Measurements from ENCODE around the gene OLFM2. TPM values are rescaled to one million over a fixed set of nuclear protein-coding genes. Genes with fewer than 3 reads are reported as not detected.

OLFM2 gene
- total RNA-seq, 3 donors from 2014 or later: 1.4 to 5.7 (median 1.9) TPM

DNA sequence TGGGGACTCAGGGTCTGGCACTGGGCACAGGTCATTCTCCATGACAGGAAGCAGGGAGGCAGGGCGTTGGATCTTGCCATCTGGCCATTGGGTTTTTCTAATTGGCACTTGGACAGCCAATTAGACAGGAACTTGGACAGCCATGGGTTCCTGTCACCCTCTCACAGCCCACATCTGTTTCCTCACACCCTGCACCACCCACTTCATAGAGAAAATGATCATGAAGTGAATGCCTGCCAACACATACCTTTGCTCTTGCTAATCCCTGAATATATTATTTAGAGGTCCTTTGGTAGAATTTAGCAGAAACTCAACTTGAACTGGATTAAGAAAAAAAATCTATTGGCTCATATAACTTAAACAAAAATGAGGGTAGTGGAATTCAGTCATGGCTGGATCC lies 4.9 kb upstream of the OLFM2 start:
- intact Hi-C loops (cut with DNase I, micrococcal nuclease): no loop called here
- ATAC-seq (no peak), DNase-seq (no peak)
- Histone ChIP-seq H3K36me3 (ENCODE audit: low read depth) (no peaks in the 10 kb centered on the region), H3K4me3 (no peak overlapping the region), H3K9me3 (peaks cover 5% of the 10 kb centered on the region), H3K4me1 (ENCODE audit: low read depth) (peaks cover 4% of the 10 kb centered on the region)
- TF ChIP-seq, protein P1, sequence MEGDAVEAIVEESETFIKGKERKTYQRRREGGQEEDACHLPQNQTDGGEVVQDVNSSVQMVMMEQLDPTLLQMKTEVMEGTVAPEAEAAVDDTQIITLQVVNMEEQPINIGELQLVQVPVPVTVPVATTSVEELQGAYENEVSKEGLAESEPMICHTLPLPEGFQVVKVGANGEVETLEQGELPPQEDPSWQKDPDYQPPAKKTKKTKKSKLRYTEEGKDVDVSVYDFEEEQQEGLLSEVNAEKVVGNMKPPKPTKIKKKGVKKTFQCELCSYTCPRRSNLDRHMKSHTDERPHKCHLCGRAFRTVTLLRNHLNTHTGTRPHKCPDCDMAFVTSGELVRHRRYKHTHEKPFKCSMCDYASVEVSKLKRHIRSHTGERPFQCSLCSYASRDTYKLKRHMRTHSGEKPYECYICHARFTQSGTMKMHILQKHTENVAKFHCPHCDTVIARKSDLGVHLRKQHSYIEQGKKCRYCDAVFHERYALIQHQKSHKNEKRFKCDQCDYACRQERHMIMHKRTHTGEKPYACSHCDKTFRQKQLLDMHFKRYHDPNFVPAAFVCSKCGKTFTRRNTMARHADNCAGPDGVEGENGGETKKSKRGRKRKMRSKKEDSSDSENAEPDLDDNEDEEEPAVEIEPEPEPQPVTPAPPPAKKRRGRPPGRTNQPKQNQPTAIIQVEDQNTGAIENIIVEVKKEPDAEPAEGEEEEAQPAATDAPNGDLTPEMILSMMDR (IDR thresholded peaks at IDR 0.05): no peak

DNA sequence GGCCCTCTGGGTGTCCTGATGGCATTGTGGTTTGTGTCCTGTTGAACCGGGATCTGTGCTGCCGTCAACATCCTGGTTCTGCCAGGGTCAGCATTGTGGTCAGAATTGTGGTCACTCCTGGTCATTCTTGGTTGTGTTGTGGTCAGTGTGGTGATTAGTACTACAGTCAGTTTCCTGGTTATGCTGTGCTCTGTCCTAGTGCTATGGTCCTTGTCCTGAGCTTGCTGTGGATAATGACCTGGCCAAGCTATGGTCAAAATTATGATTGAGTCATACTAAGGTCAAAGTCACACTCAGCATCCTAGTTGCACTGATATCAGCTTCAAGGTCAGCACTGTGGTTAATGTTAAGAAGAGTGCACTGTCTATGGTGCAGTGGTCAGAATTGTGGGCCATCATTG lies 4.5 kb upstream of the OLFM2 start:
- H3K4me1 ChIP-seq (ENCODE audit: low read depth): peaks cover 6% of the 10 kb centered on the region
- no peak overlapping the region for H3K4me3 ChIP-seq
- ATAC-seq (no peak), DNase-seq (no peak)
- TF ChIP-seq, protein P1 (IDR thresholded peaks at IDR 0.05): no peak
- no peaks in the 10 kb centered on the region for H3K36me3 ChIP-seq (ENCODE audit: low read depth)
- H3K9me3 ChIP-seq: peaks cover 5% of the 10 kb centered on the region
- intact Hi-C loops (cut with DNase I, micrococcal nuclease): no loop called here

DNA sequence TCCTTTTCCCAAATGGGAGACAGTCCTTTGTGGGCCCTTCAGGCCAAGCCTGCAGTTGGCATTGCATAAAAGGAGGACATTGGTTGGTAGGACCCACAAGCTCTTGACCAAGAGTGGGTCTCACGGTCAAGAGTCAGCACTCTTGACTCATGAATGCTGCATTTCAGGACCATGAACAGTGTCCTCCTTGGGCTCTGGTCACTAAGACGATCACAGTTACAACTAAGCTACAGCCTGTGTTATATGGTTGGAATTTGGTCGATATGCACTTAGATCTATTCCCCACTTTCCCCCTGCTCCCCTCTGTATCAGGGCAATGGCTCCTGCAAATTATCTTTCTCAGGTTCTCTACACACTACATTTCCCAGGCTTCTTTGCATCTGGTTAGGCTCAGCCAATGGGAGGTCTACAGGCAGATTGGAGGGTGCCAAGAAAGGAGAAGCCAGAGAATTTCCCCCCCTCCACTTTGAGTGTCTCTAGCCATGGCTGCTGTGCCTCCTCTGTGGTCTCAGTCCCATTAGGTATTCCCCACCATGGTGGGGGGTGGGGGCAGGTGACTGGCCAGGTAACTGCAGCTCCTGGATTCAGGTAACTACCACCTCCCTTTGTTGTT lies 3.1 kb upstream of the OLFM2 start:
- DNase-seq (no peak), ATAC-seq (no peak)
- TF ChIP-seq, protein P1 (IDR thresholded peaks at IDR 0.05): no peak
- Histone ChIP-seq H3K9me3 (peaks cover 5% of the 10 kb centered on the region), H3K36me3 (ENCODE audit: low read depth) (no peaks in the 10 kb centered on the region), H3K4me3 (no peak overlapping the region), H3K4me1 (ENCODE audit: low read depth) (peaks cover 6% of the 10 kb centered on the region)
- intact Hi-C loops (cut with DNase I, micrococcal nuclease): loop anchor here in 1 of 2 donors (10.0 kb wide), 1 partner anchor 55 kb away; no protein-coding TSS in a partner anchor

- TF ChIP-seq, protein P1 (IDR thresholded peaks at IDR 0.05): no peak
- peaks cover 6% of the 10 kb centered on the region for H3K4me1 ChIP-seq (ENCODE audit: low read depth)
- no peak for DNase-seq
- no peak for ATAC-seq
- intact Hi-C loops (cut with DNase I, micrococcal nuclease): loop anchor here in 1 of 2 donors (10.0 kb wide), 1 partner anchor 58 kb away; no protein-coding TSS in a partner anchor
- H3K4me3 ChIP-seq: no peak overlapping the region
- H3K36me3 ChIP-seq (ENCODE audit: low read depth): no peaks in the 10 kb centered on the region
- peaks cover 4% of the 10 kb centered on the region for H3K9me3 ChIP-seq
Measured at GRCh38 chr19:9937001-9937411, 691 bp upstream of the OLFM2 start.

- Histone ChIP-seq H3K4me3 (no peak overlapping the region), H3K36me3 (ENCODE audit: low read depth) (no peaks in the 10 kb centered on the region), H3K9me3 (no peaks in the 10 kb centered on the region), H3K4me1 (ENCODE audit: low read depth) (peaks cover 13% of the 10 kb centered on the region)
- DNase-seq: no peak
- TF ChIP-seq, protein P1 (IDR thresholded peaks at IDR 0.05): no peak
- intact Hi-C loops (cut with DNase I, micrococcal nuclease): loop anchor here in 1 of 2 donors (10.0 kb wide), 1 partner anchor 59 kb away; no protein-coding TSS in a partner anchor
- ATAC-seq: no peak
Measured at GRCh38 chr19:9935506-9936325, 599 bp downstream of the OLFM2 start.

All from mucosa of descending colon (tissue), 3 donors.